HFFc6 (cell line): Measurements from ENCODE around the gene IL1RAPL2. TPM values are rescaled to one million over a fixed set of nuclear protein-coding genes. Genes with fewer than 3 reads are reported as not detected.
"Not testable (repeated sequence)": the region's sequence is repeated elsewhere in the genome, so short reads cannot be mapped to it uniquely, and the experiment has no call there.

Experiments used
- DNase-seq: peaks from one replicate; pipeline ENCODE4 v3.0.0-alpha.2; 2018
- H3K27ac Mint-ChIP-seq: 2 replicates; pipeline ENCODE4 v1.8.0; 2020; ENCODE audit warnings: mild to moderate bottlenecking, mixed read lengths
- H3K27me3 Mint-ChIP-seq: 2 replicates; pipeline ENCODE4 v1.8.0; 2021; ENCODE audit warnings: mild to moderate bottlenecking, moderate library complexity, mixed read lengths; ENCODE audit not compliant: insufficient read depth
- H3K36me3 Mint-ChIP-seq: 2 replicates; pipeline ENCODE4 v1.8.0; 2021; ENCODE audit warnings: low read depth, mixed read lengths
- H3K4me1 Mint-ChIP-seq: 2 replicates; pipeline ENCODE4 v1.8.0; 2020; ENCODE audit warnings: low read depth, mixed read lengths
- H3K4me3 Mint-ChIP-seq: 2 replicates; pipeline ENCODE4 v1.8.0; 2020; ENCODE audit warnings: mild to moderate bottlenecking, moderate library complexity, mixed read lengths
- H3K9me3 Mint-ChIP-seq: 2 replicates; pipeline ENCODE4 v1.8.0; 2020; ENCODE audit warnings: mild to moderate bottlenecking, mixed read lengths
- CTCF ChIP-seq: fragments of 200-600 bp; sonication (generic); IDR thresholded peaks from 2 replicates; pipeline ENCODE4 v1.5.0; 2021; ENCODE audit warnings: antibody characterized with exemption, mild to moderate bottlenecking
- total RNA-seq, 6 experiments: library from RNA; stranded (reverse); fragmentation: NEBNext Ultra II Directional; extraction: Animal tissue kit (Norgen Biotek cat#: 25700); gene quantifications; 2 replicates in 1 of 6; 3 replicates in 5 of 6; pipeline ENCODE4 v1.2.3, GENCODE V29; 2021

IL1RAPL2 gene
- total RNA-seq, 6 experiments from 2014 or later = 0.33 TPM; not detected in 5

- no peaks in the 10 kb centered on the region; the same call in 1 of the 2 replicates for H3K9me3 Mint-ChIP-seq
- H3K27ac Mint-ChIP-seq = no peak overlapping the region
- H3K36me3 Mint-ChIP-seq = no peaks in the 10 kb centered on the region
- no peak for DNase-seq
- H3K27me3 Mint-ChIP-seq = no peaks in the 10 kb centered on the region
- H3K4me3 Mint-ChIP-seq = no peak overlapping the region
- no peaks in the 10 kb centered on the region; the same call in 1 of the 2 replicates for H3K4me1 Mint-ChIP-seq
- TF ChIP-seq CTCF = no peak
Measured at GRCh38 chrX:105653891-105654290, 1087.9 kb downstream of the IL1RAPL2 start.

- Mint-ChIP-seq H3K4me3 (no peak overlapping the region), H3K27ac (no peak overlapping the region), H3K4me1 (no peaks in the 10 kb centered on the region; the same call in 1 of the 2 replicates), H3K27me3 (no peaks in the 10 kb centered on the region), H3K36me3 (no peaks in the 10 kb centered on the region), H3K9me3 (no peaks in the 10 kb centered on the region; the same call in 1 of the 2 replicates)
- no peak for TF ChIP-seq CTCF
- peak; percentile 13 for DNase-seq
Measured at GRCh38 chrX:105658136-105658535, 1092.1 kb downstream of the IL1RAPL2 start.

- Mint-ChIP-seq H3K4me1 (no peaks in the 10 kb centered on the region; the same call in 1 of the 2 replicates), H3K27me3 (no peaks in the 10 kb centered on the region), H3K36me3 (no peaks in the 10 kb centered on the region), H3K9me3 (no peaks in the 10 kb centered on the region; the same call in 1 of the 2 replicates), H3K4me3 (no peak overlapping the region), H3K27ac (no peak overlapping the region)
- no peak for DNase-seq
- TF ChIP-seq CTCF = no peak
Measured at GRCh38 chrX:105662248-105662647, 1096.2 kb downstream of the IL1RAPL2 start.

GRCh38 chrX:105664243-105664642 lies 1098.2 kb downstream of the IL1RAPL2 start:
- no peak for DNase-seq
- no peaks in the 10 kb centered on the region; the same call in 1 of the 2 replicates for H3K9me3 Mint-ChIP-seq
- no peak overlapping the region for H3K4me3 Mint-ChIP-seq
- H3K27me3 Mint-ChIP-seq = no peaks in the 10 kb centered on the region
- no peak overlapping the region for H3K27ac Mint-ChIP-seq
- H3K36me3 Mint-ChIP-seq = no peaks in the 10 kb centered on the region
- TF ChIP-seq CTCF = no peak
- no peaks in the 10 kb centered on the region; the same call in 1 of the 2 replicates for H3K4me1 Mint-ChIP-seq

GRCh38 chrX:105684288-105684687 lies 1118.3 kb downstream of the IL1RAPL2 start:
- DNase-seq, H3K9me3 Mint-ChIP-seq, H3K4me3 Mint-ChIP-seq, H3K4me1 Mint-ChIP-seq, H3K27ac Mint-ChIP-seq, H3K27me3 Mint-ChIP-seq, H3K36me3 Mint-ChIP-seq: not testable (repeated sequence)

- H3K27ac Mint-ChIP-seq = peak overlapping the region; percentile 57; the same call in 1 of the 2 replicates
- no peaks in the 10 kb centered on the region for H3K9me3 Mint-ChIP-seq
- H3K4me1 Mint-ChIP-seq = no peaks in the 10 kb centered on the region; the same call in 1 of the 2 replicates
- TF ChIP-seq CTCF = no peak
- no peak overlapping the region for H3K4me3 Mint-ChIP-seq
- H3K27me3 Mint-ChIP-seq = no peaks in the 10 kb centered on the region
- DNase-seq = no peak
- no peaks in the 10 kb centered on the region for H3K36me3 Mint-ChIP-seq
Measured at GRCh38 chrX:105694839-105695238, 1128.8 kb downstream of the IL1RAPL2 start.
